A673 (cell line): ENCODE results near the gene PGAM2.

Source experiments
- EZH2 ChIP-seq: fragments of 200-600 bp; sonication (generic); IDR thresholded peaks from 2 replicates; pipeline ENCODE4 v1.6.1; 2017; ENCODE audit warnings: borderline replicate concordance, low read depth, mild to moderate bottlenecking, mixed read lengths, antibody characterized with exemption, low read length; ENCODE audit not compliant: poor library complexity, severe bottlenecking
- TF ChIP-seq, protein P1 (sequence below): fragments of 300-800, 200-600 bp; sonication (generic); conservative IDR thresholded peaks from 2 replicates; pipeline ENCODE4 v1.5.1; 2017; ENCODE audit warnings: low read depth, mild to moderate bottlenecking, antibody characterized with exemption, low read length, moderate library complexity, mixed read lengths

DNA sequence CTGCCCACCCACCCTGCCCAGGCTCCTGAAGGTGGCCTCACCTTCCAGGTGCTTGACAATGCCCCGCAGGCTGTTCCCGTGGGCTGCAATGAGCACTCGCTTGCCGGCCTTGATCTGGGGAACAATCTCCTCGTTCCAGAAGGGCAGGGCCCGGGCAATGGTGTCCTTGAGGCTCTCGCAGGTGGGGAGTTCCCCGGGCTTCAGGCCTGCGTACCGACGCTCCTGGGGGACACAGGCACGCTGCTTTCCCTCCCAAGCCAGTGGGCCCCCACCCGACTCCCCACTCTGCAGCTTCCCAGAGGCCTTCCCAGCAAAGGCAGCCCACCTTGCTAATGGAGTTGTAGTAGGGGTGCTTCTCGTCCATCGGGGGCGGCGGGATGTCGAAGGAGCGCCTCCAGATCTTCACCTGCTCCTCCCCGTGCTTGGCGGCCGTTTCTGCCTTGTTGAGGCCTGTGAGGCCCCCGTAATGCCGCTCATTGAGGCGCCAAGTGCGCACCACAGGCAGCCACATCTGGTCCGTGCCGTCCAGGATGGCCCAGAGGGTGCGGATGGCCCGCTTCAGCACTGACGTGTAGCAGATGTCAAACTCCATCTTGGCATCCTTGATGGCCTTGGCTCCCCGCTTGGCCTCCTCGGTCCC is 456 bp downstream of the PGAM2 start:
- TF ChIP-seq, protein P1, sequence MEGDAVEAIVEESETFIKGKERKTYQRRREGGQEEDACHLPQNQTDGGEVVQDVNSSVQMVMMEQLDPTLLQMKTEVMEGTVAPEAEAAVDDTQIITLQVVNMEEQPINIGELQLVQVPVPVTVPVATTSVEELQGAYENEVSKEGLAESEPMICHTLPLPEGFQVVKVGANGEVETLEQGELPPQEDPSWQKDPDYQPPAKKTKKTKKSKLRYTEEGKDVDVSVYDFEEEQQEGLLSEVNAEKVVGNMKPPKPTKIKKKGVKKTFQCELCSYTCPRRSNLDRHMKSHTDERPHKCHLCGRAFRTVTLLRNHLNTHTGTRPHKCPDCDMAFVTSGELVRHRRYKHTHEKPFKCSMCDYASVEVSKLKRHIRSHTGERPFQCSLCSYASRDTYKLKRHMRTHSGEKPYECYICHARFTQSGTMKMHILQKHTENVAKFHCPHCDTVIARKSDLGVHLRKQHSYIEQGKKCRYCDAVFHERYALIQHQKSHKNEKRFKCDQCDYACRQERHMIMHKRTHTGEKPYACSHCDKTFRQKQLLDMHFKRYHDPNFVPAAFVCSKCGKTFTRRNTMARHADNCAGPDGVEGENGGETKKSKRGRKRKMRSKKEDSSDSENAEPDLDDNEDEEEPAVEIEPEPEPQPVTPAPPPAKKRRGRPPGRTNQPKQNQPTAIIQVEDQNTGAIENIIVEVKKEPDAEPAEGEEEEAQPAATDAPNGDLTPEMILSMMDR: no peak
- no peak for TF ChIP-seq EZH2
